AG04449 (cell line): ENCODE measurements around the gene LRP1B.
"Not testable (repeated sequence)": the region's sequence is repeated elsewhere in the genome, so short reads cannot be mapped to it uniquely, and the experiment has no call there.

ENCODE experiments used
- CTCF ChIA-PET: fragments of 350-600 bp; formaldehyde crosslinking; extraction: SDS; loops from one replicate; lab custom pipeline; 2021; ENCODE audit warnings: antibody characterized with exemption; lab: Yijun Ruan, JAX
- POLR2A ChIA-PET: fragments of 400-600, 350-600 bp; formaldehyde crosslinking; extraction: SDS; loops from one replicate; lab custom pipeline; 2020; ENCODE audit warnings: antibody characterized with exemption, inconsistent platforms; lab: Yijun Ruan, JAX
- DNase-seq: peaks from one replicate; pipeline ENCODE4 v3.0.0-alpha.2; 2010; ENCODE audit warnings: low read depth, low spot score
- H3K4me3 ChIP-seq: 2 replicates; pipeline ENCODE4 v1.5.1; 2011; ENCODE audit warnings: low read depth, mild to moderate bottlenecking, control low read depth, low read length
- CTCF ChIP-seq: IDR thresholded peaks from one replicate; pipeline ENCODE4 v1.5.1; 2011; ENCODE audit warnings: mild to moderate bottlenecking, moderate library complexity, low read length, control low read depth, inconsistent platforms; ENCODE audit not compliant: insufficient read depth; ENCODE audit errors: missing control alignments

Gene LRP1B

GRCh38 chr2:140667203-140667602, 1463.6 kb downstream of the LRP1B start:
- ChIA-PET POLR2A (no interaction called here), CTCF (no interaction called here)
- no peak for TF ChIP-seq CTCF
- DNase-seq = no peak
- no peak overlapping the region for H3K4me3 ChIP-seq

GRCh38 chr2:140662504-140662903, 1468.3 kb downstream of the LRP1B start:
- ChIA-PET CTCF (no interaction called here), POLR2A (no interaction called here)
- DNase-seq = no peak
- no peak for TF ChIP-seq CTCF
- no peak overlapping the region for H3K4me3 ChIP-seq

GRCh38 chr2:140658760-140659692, 1471.8 kb downstream of the LRP1B start:
- ChIA-PET CTCF (interaction anchor here (0.8 kb wide), 1 partner anchor 896 kb away, joined by 3 read pairs; no protein-coding TSS in a partner anchor), POLR2A (no interaction called here)
- DNase-seq = no peak
- H3K4me3 ChIP-seq = no peak overlapping the region
- no peak for TF ChIP-seq CTCF

GRCh38 chr2:140657657-140658056, 1473.2 kb downstream of the LRP1B start:
- POLR2A ChIA-PET = no interaction called here
- CTCF ChIA-PET = no interaction called here
- no peak for DNase-seq
- no peak overlapping the region for H3K4me3 ChIP-seq
- no peak for TF ChIP-seq CTCF

- H3K4me3 ChIP-seq = no peak overlapping the region
- TF ChIP-seq CTCF = no peak
- ChIA-PET CTCF (no interaction called here), POLR2A (no interaction called here)
- DNase-seq = no peak
Measured at GRCh38 chr2:140654565-140654964, 1476.3 kb downstream of the LRP1B start.

GRCh38 chr2:140650825-140651224, 1480.0 kb downstream of the LRP1B start:
- POLR2A ChIA-PET = no interaction called here
- CTCF ChIA-PET = no interaction called here
- no peak for TF ChIP-seq CTCF
- no peak for DNase-seq
- no peak overlapping the region for H3K4me3 ChIP-seq

GRCh38 chr2:140650134-140650533, 1480.7 kb downstream of the LRP1B start:
- DNase-seq, POLR2A ChIA-PET, H3K4me3 ChIP-seq, CTCF ChIA-PET: not testable (repeated sequence)
